MM.1S (cell line): ENCODE measurements around the gene CEP164.

Source experiments
- CTCF ChIP-seq: fragments of 300-600 bp; sonication (generic); IDR thresholded peaks from 2 replicates; pipeline ENCODE4 v1.5.1; 2016; ENCODE audit warnings: antibody characterized with exemption, low read length, mixed read lengths
- EZH2 ChIP-seq: fragments of 300-600 bp; sonication (generic); optimal IDR thresholded peaks from 2 replicates; pipeline ENCODE3; 2017; ENCODE audit warnings: low read depth, mild to moderate bottlenecking, antibody characterized with exemption, low read length, mixed read lengths
- EZH2phosphoT487 ChIP-seq: fragments of 300-600 bp; sonication (generic); IDR thresholded peaks from 2 replicates; pipeline ENCODE4 v1.6.1; 2018; ENCODE audit warnings: antibody characterized with exemption, low read length

GRCh38 chr11:117391181-117391580 is 63.5 kb downstream of the CEP164 start:
- no peak for TF ChIP-seq CTCF
- TF ChIP-seq EZH2 = no peak
- TF ChIP-seq EZH2phosphoT487 = no peak
